Endodermal cell (in vitro differentiated cells): ENCODE results near the gene ETAA1. TPM values are rescaled to one million over a fixed set of nuclear protein-coding genes. Genes with fewer than 3 reads are reported as not detected.

Source experiments
- DNase-seq: peaks from one replicate; pipeline ENCODE4 v3.0.0-alpha.2; 2017
- H3K27ac ChIP-seq: 2 replicates; pipeline ENCODE4 v1.5.1; 2013; ENCODE audit warnings: mild to moderate bottlenecking, low read depth, low read length, moderate library complexity
- H3K27me3 ChIP-seq: 2 replicates; pipeline ENCODE4 v1.6.1; 2013; ENCODE audit warnings: mild to moderate bottlenecking, low read length, moderate library complexity; ENCODE audit not compliant: insufficient read depth, control insufficient read depth, poor library complexity, severe bottlenecking
- H3K36me3 ChIP-seq: 2 replicates; pipeline ENCODE4 v1.7.0; 2013; ENCODE audit warnings: mild to moderate bottlenecking, low read length, moderate library complexity; ENCODE audit not compliant: control insufficient read depth, insufficient read depth
- H3K4me1 ChIP-seq: one replicate; pipeline ENCODE4 v1.7.0; 2013; ENCODE audit warnings: low read length; ENCODE audit not compliant: control insufficient read depth, insufficient read depth
- H3K4me3 ChIP-seq: 2 replicates; pipeline ENCODE4 v1.5.1; 2013; ENCODE audit warnings: mild to moderate bottlenecking, low read length, moderate library complexity
- H3K9ac ChIP-seq: 2 replicates; pipeline ENCODE4 v1.6.1; 2013; ENCODE audit warnings: mild to moderate bottlenecking, low read length, moderate library complexity; ENCODE audit not compliant: poor library complexity, severe bottlenecking; ENCODE audit errors: extremely low read depth
- H3K9me3 ChIP-seq: 2 replicates; pipeline ENCODE4 v1.6.1; 2013; ENCODE audit warnings: mild to moderate bottlenecking, low read length, moderate library complexity; ENCODE audit not compliant: control insufficient read depth
- H3K27ac Mint-ChIP-seq: 2 replicates; pipeline ENCODE4 v1.8.0; 2020; ENCODE audit warnings: mixed read lengths
- H3K27me3 Mint-ChIP-seq: 2 replicates; pipeline ENCODE4 v1.8.0; 2021; ENCODE audit warnings: mild to moderate bottlenecking, mixed read lengths; ENCODE audit not compliant: insufficient read depth
- H3K36me3 Mint-ChIP-seq: 2 replicates; pipeline ENCODE4 v1.8.0; 2020; ENCODE audit warnings: low read depth, mixed read lengths
- H3K4me1 Mint-ChIP-seq: 2 replicates; pipeline ENCODE4 v1.8.0; 2020; ENCODE audit warnings: mixed read lengths
- H3K4me3 Mint-ChIP-seq: 2 replicates; pipeline ENCODE4 v1.8.0; 2020; ENCODE audit warnings: mild to moderate bottlenecking, moderate library complexity, mixed read lengths
- H3K9me3 Mint-ChIP-seq: 2 replicates; pipeline ENCODE4 v1.8.0; 2020; ENCODE audit warnings: mild to moderate bottlenecking, mixed read lengths
- WGBS, 2 experiments: methylation state at CpG; one replicate each; pipeline versions ENCODE4 v1.1.5 to v1.1.7; 2013; ENCODE audit warnings: missing lambda C conversion rate in 2 of 2, mixed read lengths in 1 of 2; ENCODE audit not compliant: insufficient coverage in 1 of 2, insufficient read length in 1 of 2; 5-methylcytosine and 5-hydroxymethylcytosine counted together
- total RNA-seq, 2 donors: library from RNA; stranded (reverse); fragmentation: NEBNext Ultra II Directional in 1 of 2; extraction: Animal tissue kit (Norgen Biotek cat#: 25700) in 1 of 2; gene quantifications; 2 replicates in 1 of 2; 3 replicates in 1 of 2; pipeline ENCODE4 v1.2.1, GENCODE V29; 2021
- TF ChIP-seq, protein P1 (sequence below): fragments of 200-600 bp; sonication (generic); conservative IDR thresholded peaks from 2 replicates; pipeline ENCODE4 v1.5.0; 2021; ENCODE audit warnings: antibody characterized with exemption, mild to moderate bottlenecking

The ETAA1 gene
- total RNA-seq, 2 donors from 2014 or later: 18.9 to 21.3 TPM

DNA sequence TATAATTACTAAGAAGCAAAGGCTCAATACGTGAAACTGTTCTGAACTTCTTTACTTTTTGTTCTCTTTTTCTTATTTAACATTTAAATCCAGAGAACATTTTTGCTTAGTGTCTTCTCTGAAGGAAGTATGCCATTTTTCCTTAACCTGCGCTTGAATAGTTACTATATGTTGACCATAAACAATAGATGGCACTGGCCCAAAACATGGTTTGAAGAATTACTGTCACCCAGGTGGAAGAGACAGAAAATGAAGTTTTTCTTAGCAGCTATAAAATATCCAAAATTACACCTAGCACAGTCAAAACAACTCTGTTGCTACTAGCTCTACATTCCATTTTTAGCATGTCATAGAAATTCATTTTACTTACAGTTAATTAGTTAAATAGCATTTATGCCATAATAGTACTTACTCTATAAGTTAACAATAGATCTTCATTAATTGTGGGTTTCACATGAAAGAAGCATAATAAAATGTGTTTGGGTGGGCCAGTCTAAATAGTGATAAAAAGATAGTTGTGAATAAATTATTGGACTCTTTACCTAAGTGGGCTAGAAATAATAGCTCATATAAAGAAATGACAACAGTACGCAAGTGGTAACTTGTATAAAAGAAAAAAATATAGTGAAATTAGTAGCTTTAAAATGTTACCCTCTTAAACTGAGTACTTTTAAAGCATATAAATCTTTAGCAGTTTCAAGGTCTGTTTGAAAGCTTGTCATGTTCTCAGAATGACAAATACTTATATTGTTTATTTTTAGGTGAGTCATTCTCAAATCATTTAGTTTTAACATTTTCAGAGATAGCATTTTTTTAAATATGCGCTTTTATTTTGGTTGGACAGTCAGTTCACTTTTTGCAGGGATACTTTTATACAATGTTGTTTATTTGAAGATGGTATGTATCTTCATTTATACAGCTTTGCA is 3.7 kb downstream of the ETAA1 start:
- Histone ChIP-seq H3K27me3 (no peaks in the 10 kb centered on the region), H3K4me1 (peaks cover 3% of the 10 kb centered on the region), H3K27ac (no peak overlapping the region), H3K36me3 (peaks cover 36% of the 10 kb centered on the region), H3K4me3 (no peak overlapping the region), H3K9ac (no peak overlapping the region), H3K9me3 (no peaks in the 10 kb centered on the region)
- peaks cover 31% of the 10 kb centered on the region for H3K36me3 Mint-ChIP-seq
- H3K27me3 Mint-ChIP-seq: no peaks in the 10 kb centered on the region
- peaks cover 7% of the 10 kb centered on the region for H3K4me1 Mint-ChIP-seq
- H3K4me3 Mint-ChIP-seq: no peak overlapping the region
- H3K27ac Mint-ChIP-seq: no peak overlapping the region
- no peaks in the 10 kb centered on the region for H3K9me3 Mint-ChIP-seq
- TF ChIP-seq, protein P1, sequence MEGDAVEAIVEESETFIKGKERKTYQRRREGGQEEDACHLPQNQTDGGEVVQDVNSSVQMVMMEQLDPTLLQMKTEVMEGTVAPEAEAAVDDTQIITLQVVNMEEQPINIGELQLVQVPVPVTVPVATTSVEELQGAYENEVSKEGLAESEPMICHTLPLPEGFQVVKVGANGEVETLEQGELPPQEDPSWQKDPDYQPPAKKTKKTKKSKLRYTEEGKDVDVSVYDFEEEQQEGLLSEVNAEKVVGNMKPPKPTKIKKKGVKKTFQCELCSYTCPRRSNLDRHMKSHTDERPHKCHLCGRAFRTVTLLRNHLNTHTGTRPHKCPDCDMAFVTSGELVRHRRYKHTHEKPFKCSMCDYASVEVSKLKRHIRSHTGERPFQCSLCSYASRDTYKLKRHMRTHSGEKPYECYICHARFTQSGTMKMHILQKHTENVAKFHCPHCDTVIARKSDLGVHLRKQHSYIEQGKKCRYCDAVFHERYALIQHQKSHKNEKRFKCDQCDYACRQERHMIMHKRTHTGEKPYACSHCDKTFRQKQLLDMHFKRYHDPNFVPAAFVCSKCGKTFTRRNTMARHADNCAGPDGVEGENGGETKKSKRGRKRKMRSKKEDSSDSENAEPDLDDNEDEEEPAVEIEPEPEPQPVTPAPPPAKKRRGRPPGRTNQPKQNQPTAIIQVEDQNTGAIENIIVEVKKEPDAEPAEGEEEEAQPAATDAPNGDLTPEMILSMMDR: no peak
- DNase-seq: no peak
- WGBS, 2 experiments: 88 to 100% methylated on average over 1 to 4 of the region's 4 CpGs

DNA sequence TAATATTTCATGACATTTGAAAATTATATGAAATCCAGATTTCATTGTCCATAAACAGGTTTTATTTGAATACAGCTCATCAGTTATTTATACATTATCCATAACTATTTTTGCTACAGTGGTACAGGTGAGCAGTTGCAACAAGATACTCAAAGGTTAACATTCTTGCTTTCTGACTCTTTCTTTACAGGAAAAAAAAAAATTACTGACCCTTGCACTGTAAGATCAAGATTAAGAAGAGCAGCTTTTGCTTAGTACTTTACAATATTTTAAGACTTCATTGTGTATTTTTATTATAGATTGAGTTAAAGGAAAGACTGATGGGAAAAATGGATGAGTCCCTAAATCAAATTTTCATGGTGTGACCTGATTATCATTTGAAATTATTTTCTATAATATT is 11.2 kb downstream of the ETAA1 start:
- Histone ChIP-seq H3K4me3 (no peak overlapping the region), H3K27me3 (no peaks in the 10 kb centered on the region), H3K4me1 (no peaks in the 10 kb centered on the region), H3K27ac (no peak overlapping the region), H3K36me3 (peaks cover 60% of the 10 kb centered on the region), H3K9ac (no peak overlapping the region), H3K9me3 (no peaks in the 10 kb centered on the region)
- no peak overlapping the region for H3K27ac Mint-ChIP-seq
- H3K4me3 Mint-ChIP-seq: no peak overlapping the region
- H3K27me3 Mint-ChIP-seq: no peaks in the 10 kb centered on the region
- H3K4me1 Mint-ChIP-seq: peaks cover 10% of the 10 kb centered on the region
- no peaks in the 10 kb centered on the region for H3K9me3 Mint-ChIP-seq
- no peak for DNase-seq
- TF ChIP-seq, protein P1: no peak
- H3K36me3 Mint-ChIP-seq: peaks cover 32% of the 10 kb centered on the region

DNA sequence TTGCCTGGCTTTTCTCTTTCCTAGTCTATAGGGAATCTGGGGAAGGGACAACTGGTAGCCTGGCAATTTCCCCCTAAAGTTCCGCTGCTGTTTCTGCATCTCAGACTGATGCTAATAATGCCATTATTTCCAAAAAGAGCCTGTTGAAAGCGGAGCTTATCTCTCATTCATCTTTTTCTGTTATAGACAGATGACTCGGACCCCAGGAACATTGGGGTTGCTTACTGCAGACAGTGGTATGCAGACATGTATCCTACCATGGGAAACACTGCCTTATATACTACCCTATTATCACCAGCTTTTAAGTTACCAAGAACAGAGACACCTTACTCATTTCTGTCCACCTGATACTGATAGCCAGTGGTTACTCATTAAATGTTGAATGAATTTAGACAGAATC is 15.3 kb downstream of the ETAA1 start:
- DNase-seq: no peak
- 95 to 96% methylated on average over 2 to 3 of the region's 3 CpGs for WGBS, 2 experiments
- TF ChIP-seq, protein P1: no peak
- Mint-ChIP-seq H3K36me3 (peaks cover 8% of the 10 kb centered on the region), H3K27ac (no peak overlapping the region), H3K27me3 (no peaks in the 10 kb centered on the region), H3K4me3 (no peak overlapping the region), H3K9me3 (no peaks in the 10 kb centered on the region), H3K4me1 (peaks cover 4% of the 10 kb centered on the region)
- H3K9ac ChIP-seq: no peak overlapping the region
- H3K36me3 ChIP-seq: peaks cover 31% of the 10 kb centered on the region
- no peak overlapping the region for H3K27ac ChIP-seq
- H3K4me1 ChIP-seq: no peaks in the 10 kb centered on the region
- no peaks in the 10 kb centered on the region for H3K9me3 ChIP-seq
- H3K4me3 ChIP-seq: no peak overlapping the region
- H3K27me3 ChIP-seq: no peaks in the 10 kb centered on the region
